ENCODE measurements around the gene POLN. TPM values are rescaled to one million over a fixed set of nuclear protein-coding genes. Genes with fewer than 3 reads are reported as not detected.

The POLN gene
- total and polyA plus RNA-seq, 8 donors = 0.29 to 5.1 (median 1.4) TPM; not detected in 2

DNA sequence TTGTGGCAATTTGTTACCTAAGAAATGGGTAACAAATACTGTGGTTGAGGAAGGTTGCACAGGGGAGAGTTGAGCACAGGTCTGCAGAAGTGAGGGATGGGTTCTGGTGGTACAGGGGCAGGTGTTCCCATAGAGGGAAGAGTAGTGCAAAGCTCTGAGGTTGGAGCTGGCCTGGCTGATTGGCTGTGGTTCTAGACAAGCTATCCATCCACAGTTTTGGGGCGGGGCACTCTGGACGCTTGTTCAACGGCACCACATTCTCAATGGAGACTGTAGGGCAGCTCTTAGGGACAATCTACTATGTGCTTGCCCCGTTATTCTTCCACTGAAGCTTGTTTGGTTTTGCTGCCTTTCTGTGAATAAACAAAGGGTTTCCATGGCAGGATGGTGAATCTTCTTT is 147.4 kb downstream of the POLN start:
- H3K4me3 ChIP-seq = no peak overlapping the region
- intact Hi-C loops (cut with DNase I; ENCODE audit: low total_unique reads) = no loop called here
- TF ChIP-seq POLR2AphosphoS5 (IDR thresholded peaks at IDR 0.05) (no peak), EP300 (IDR thresholded peaks at IDR 0.05) (no peak), POLR2A (IDR thresholded peaks at IDR 0.05) (no peak)
- TF ChIP-seq, protein P1, sequence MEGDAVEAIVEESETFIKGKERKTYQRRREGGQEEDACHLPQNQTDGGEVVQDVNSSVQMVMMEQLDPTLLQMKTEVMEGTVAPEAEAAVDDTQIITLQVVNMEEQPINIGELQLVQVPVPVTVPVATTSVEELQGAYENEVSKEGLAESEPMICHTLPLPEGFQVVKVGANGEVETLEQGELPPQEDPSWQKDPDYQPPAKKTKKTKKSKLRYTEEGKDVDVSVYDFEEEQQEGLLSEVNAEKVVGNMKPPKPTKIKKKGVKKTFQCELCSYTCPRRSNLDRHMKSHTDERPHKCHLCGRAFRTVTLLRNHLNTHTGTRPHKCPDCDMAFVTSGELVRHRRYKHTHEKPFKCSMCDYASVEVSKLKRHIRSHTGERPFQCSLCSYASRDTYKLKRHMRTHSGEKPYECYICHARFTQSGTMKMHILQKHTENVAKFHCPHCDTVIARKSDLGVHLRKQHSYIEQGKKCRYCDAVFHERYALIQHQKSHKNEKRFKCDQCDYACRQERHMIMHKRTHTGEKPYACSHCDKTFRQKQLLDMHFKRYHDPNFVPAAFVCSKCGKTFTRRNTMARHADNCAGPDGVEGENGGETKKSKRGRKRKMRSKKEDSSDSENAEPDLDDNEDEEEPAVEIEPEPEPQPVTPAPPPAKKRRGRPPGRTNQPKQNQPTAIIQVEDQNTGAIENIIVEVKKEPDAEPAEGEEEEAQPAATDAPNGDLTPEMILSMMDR (IDR thresholded peaks at IDR 0.05) = no peak
- H3K4me1 ChIP-seq = no peaks in the 10 kb centered on the region
- 75 to 91% (median 87%) methylated on average over 4 of the region's 4 CpGs for WGBS, 5 donors
- H3K27me3 ChIP-seq = no peaks in the 10 kb centered on the region
- no peak overlapping the region for H3K27ac ChIP-seq
- peaks cover 0 to 18% (median 10%) of the 10 kb centered on the region in 4 donors for H3K9me3 ChIP-seq
- H3K36me3 ChIP-seq = no peaks in the 10 kb centered on the region
- no peak for DNase-seq

DNA sequence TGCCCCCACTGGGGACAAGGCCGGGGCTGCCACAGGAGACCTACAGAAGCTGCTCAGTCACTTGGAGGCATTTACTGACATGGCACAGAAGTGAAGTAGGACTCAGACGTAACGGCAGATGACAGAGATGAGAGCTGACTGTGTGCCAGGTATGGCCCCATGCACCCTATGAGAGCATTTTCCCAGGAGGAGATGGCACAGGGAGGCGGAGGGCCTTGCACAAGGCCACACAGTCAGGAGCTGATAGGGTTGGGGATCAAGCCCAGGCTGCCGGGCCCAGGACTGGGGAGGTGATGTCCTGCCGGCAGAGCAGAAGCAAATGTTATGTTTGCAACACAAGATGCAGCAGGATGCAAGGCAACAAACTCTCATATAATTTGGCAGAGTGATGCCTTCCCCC is 148.7 kb downstream of the POLN start:
- no peak for TF ChIP-seq EP300 (IDR thresholded peaks at IDR 0.05)
- TF ChIP-seq, protein P1 (IDR thresholded peaks at IDR 0.05) = no peak
- TF ChIP-seq POLR2AphosphoS5 (IDR thresholded peaks at IDR 0.05) = no peak
- TF ChIP-seq POLR2A (IDR thresholded peaks at IDR 0.05) = no peak
- Histone ChIP-seq H3K27ac (no peak overlapping the region), H3K36me3 (no peaks in the 10 kb centered on the region), H3K4me1 (no peaks in the 10 kb centered on the region), H3K27me3 (no peaks in the 10 kb centered on the region), H3K4me3 (no peak overlapping the region), H3K9me3 (peaks cover 0 to 18% (median 10%) of the 10 kb centered on the region in 4 donors)
- intact Hi-C loops (cut with DNase I; ENCODE audit: low total_unique reads) = no loop called here
- WGBS, 5 donors = 89 to 94% (median 92%) methylated on average over 6 of the region's 6 CpGs
- DNase-seq = peak in 1 of 2 donors; percentile 7

DNA sequence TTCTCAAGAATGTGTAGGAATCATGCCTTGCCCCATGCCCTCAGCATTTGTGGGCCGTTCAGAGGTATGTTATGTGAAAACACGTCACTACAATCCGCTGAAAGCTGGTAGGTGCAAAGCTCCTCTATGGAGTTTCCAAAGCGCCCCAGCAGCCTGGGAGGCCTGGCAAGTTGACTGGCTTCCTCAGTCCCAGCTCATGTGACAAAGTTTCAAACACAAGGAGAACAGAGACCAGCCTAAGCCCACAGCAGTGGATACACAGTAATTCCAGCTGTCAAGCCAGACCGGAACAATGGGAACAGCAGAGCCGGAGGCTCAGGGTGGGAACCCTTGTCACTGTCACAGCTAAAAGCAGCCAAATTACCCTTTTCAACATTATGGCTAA is 149.3 kb downstream of the POLN start:
- WGBS, 5 donors = 88 to 94% (median 90%) methylated on average over 6 of the region's 6 CpGs
- H3K4me3 ChIP-seq = no peak overlapping the region

DNA sequence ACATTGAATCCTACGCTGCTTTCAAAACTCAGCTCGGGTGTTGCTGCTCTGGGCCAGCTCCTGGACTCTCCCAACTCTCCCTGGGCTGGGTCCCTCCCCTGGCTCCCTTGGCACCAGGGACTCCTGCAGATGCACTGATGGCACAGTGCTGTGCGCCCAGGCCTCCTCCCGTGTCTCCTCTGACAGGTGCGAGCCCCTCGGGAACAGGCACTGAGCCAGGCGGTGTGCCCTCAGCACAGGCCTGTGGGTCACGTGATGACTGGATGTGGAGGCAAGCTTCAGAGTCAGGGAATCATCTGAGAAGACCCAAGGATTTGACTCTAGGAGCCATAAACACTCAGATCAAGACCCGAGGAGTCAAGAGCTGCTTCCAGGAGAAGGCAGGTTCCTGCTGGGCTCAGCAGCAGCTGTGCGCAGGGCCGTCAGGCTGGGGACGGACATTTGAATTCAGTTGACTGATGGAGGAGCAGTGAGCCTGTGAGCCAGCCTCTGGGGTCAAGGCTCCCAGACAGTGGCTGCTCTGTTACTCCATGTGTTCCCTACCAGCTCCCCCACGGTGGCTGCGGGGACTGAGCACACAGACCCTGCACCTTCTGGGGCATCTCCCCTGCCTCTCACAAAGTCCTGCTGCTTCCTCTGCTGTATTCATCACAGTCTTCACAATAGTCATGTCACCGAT is 149.8 kb downstream of the POLN start:
- intact Hi-C loops (cut with DNase I; ENCODE audit: low total_unique reads) = no loop called here
- 80 to 93% (median 89%) methylated on average over 14 to 15 of the region's 15 CpGs for WGBS, 5 donors
- Histone ChIP-seq H3K27ac (no peak overlapping the region), H3K4me1 (no peaks in the 10 kb centered on the region), H3K4me3 (no peak overlapping the region), H3K36me3 (no peaks in the 10 kb centered on the region), H3K9me3 (peaks cover 0 to 14% (median 11%) of the 10 kb centered on the region in 4 donors), H3K27me3 (no peaks in the 10 kb centered on the region)
- TF ChIP-seq POLR2A (IDR thresholded peaks at IDR 0.05) (no peak), EP300 (IDR thresholded peaks at IDR 0.05) (no peak), POLR2AphosphoS5 (IDR thresholded peaks at IDR 0.05) (no peak)
- TF ChIP-seq, protein P1 (IDR thresholded peaks at IDR 0.05) = no peak
- peak in 1 of 2 donors; percentile 17 for DNase-seq

More for the DNA sequence above, 149.3 kb downstream of the POLN start:
- intact Hi-C loops (cut with DNase I; ENCODE audit: low total_unique reads) = no loop called here
- Histone ChIP-seq H3K36me3 (no peaks in the 10 kb centered on the region), H3K9me3 (peaks cover 0 to 18% (median 10%) of the 10 kb centered on the region in 4 donors), H3K27me3 (no peaks in the 10 kb centered on the region), H3K27ac (no peak overlapping the region), H3K4me1 (no peaks in the 10 kb centered on the region)
- TF ChIP-seq POLR2A (IDR thresholded peaks at IDR 0.05) (no peak), EP300 (IDR thresholded peaks at IDR 0.05) (no peak), POLR2AphosphoS5 (IDR thresholded peaks at IDR 0.05) (no peak)
- TF ChIP-seq, protein P1 (IDR thresholded peaks at IDR 0.05) = no peak
- DNase-seq = peak in 1 of 2 donors; percentile 14

Measured in stomach (tissue), 9 donors.